Measurements from ENCODE around the gene HIBADH. TPM values are rescaled to one million over a fixed set of nuclear protein-coding genes. Genes with fewer than 3 reads are reported as not detected.

The HIBADH gene
- total RNA-seq, 1 experiment from 2014 or later, result 23.2 TPM

GRCh38 chr7:27491534-27491933 is 171.1 kb downstream of the HIBADH start:
- Histone ChIP-seq H3K27ac (ENCODE audit: insufficient read length, low read depth, low read length) (no peak overlapping the region), H3K4me1 (ENCODE audit: insufficient read depth, low read length) (no peaks in the 10 kb centered on the region), H2AFZ (ENCODE audit: low read length) (no peak overlapping the region), H2BK5ac (ENCODE audit: insufficient read length, low read length) (no peak overlapping the region), H3T11ph (ENCODE audit: low read length) (no peak overlapping the region), H2BK120ac (ENCODE audit: low read depth, low read length, poor library complexity, severe bottlenecking) (no peak overlapping the region), H3K18ac (ENCODE audit: insufficient read length, low read depth, low read length) (no peak overlapping the region), H3K56ac (ENCODE audit: insufficient read length, low read depth, low read length) (no peak overlapping the region), H3K79me2 (ENCODE audit: insufficient read depth, low read length) (no peaks in the 10 kb centered on the region), H3K4ac (ENCODE audit: low read depth, low read length) (no peak overlapping the region), H3K9me3 (ENCODE audit: control insufficient read depth, low read depth, low read length) (no peaks in the 10 kb centered on the region), H3K4me2 (ENCODE audit: insufficient read depth, insufficient read length, low read length) (no peak overlapping the region), H3K14ac (ENCODE audit: insufficient read depth, low read length) (no peak overlapping the region), H2AK5ac (ENCODE audit: insufficient read length, low read length) (no peak overlapping the region), H3K23me2 (ENCODE audit: insufficient read length, low read depth, low read length, poor library complexity, severe bottlenecking) (no peaks in the 10 kb centered on the region), H4K20me1 (ENCODE audit: control insufficient read depth, insufficient read depth, insufficient read length) (no peaks in the 10 kb centered on the region), H3K79me1 (ENCODE audit: insufficient read depth, low read depth, low read length, poor library complexity, severe bottlenecking) (no peaks in the 10 kb centered on the region), H2BK12ac (ENCODE audit: insufficient read length, low read depth, low read length) (no peak overlapping the region), H3K9ac (ENCODE audit: extremely low read depth, insufficient read length, low read length) (no peak overlapping the region), H4K8ac (replicated peaks; ENCODE audit: insufficient read length, low read depth, low read length) (no peak overlapping the region), H3K27me3 (ENCODE audit: insufficient read depth, low read length) (peaks cover 2% of the 10 kb centered on the region; the same call in 1 of the 2 replicates), H2BK15ac (ENCODE audit: low read depth, low read length) (no peak overlapping the region), H4K91ac (ENCODE audit: insufficient read length, low read depth, low read length) (no peak overlapping the region), H4K5ac (ENCODE audit: insufficient read length, low read depth, low read length) (no peak overlapping the region), H3K23ac (ENCODE audit: insufficient read length, low read depth, low read length) (no peak overlapping the region), H2BK20ac (ENCODE audit: low read depth, low read length, poor library complexity, severe bottlenecking) (no peak overlapping the region)
- peaks cover 3 to 6% of the 10 kb centered on the region in 2 experiments; a peak in 3 of 5 replicates for H3K9me3 Mint-ChIP-seq
- H3K27me3 Mint-ChIP-seq (ENCODE audit: low read depth), result peaks cover 22% of the 10 kb centered on the region
- H3K36me3 Mint-ChIP-seq (ENCODE audit: insufficient read depth in 1 of 3, low read depth in 3 of 3), result 0 out of 7 replicates have a peak, but pooled peaks cover 0 to 3% (median 0%) of the 10 kb centered on the region in 3 experiments
- H3K4me3 Mint-ChIP-seq, result no peak overlapping the region
- no peaks in the 10 kb centered on the region for H3K4me1 Mint-ChIP-seq
- WGBS (ENCODE audit: extremely low coverage, insufficient read length, low lambda C conversion rate), result no CpG with 5 or more reads among the region's 21 CpGs
- no peak for TF ChIP-seq CTCF (conservative IDR thresholded peaks at IDR 0.05)
- DNase-seq, result no peak
- H3K27ac Mint-ChIP-seq, result no peak overlapping the region

All from H9 (cell line).